Progenitor cell of endocrine pancreas (in vitro differentiated cells): ENCODE results near the gene TTC21B. TPM values are rescaled to one million over a fixed set of nuclear protein-coding genes. Genes with fewer than 3 reads are reported as not detected.

Experiments
- DNase-seq: peaks from one replicate; pipeline ENCODE4 v3.0.0; 2021; ENCODE audit warnings: low spot score; ENCODE audit not compliant: unreplicated experiment
- H3K27ac Mint-ChIP-seq: 2 replicates; pipeline ENCODE4 v1.8.0; 2021; ENCODE audit warnings: mild to moderate bottlenecking, moderate library complexity, mixed read lengths
- H3K27me3 Mint-ChIP-seq: 2 replicates; pipeline ENCODE4 v1.8.0; 2021; ENCODE audit warnings: mixed read lengths
- H3K36me3 Mint-ChIP-seq: 2 replicates; pipeline ENCODE4 v1.8.0; 2022; ENCODE audit warnings: mixed read lengths; ENCODE audit not compliant: insufficient read depth
- H3K4me1 Mint-ChIP-seq: 2 replicates; pipeline ENCODE4 v1.8.0; 2021; ENCODE audit warnings: low read depth, mixed read lengths
- H3K4me3 Mint-ChIP-seq: 2 replicates; pipeline ENCODE4 v1.8.0; 2021; ENCODE audit warnings: low read depth, mild to moderate bottlenecking, moderate library complexity, mixed read lengths
- H3K9me3 Mint-ChIP-seq: 2 replicates; pipeline ENCODE4 v1.8.0; 2021; ENCODE audit warnings: low read depth, mixed read lengths
- CTCF ChIP-seq: fragments of 200-600 bp; sonication (generic); IDR thresholded peaks from one replicate; pipeline ENCODE4 v1.5.0; 2021; ENCODE audit warnings: antibody characterized with exemption, mild to moderate bottlenecking; ENCODE audit not compliant: unreplicated experiment
- total RNA-seq: library from RNA; stranded (reverse); gene quantifications from 2 replicates; pipeline ENCODE4 v1.2.1, GENCODE V29; 2021

TTC21B gene
- total RNA-seq, 1 donor from 2014 or later, result 34.5 TPM

DNA sequence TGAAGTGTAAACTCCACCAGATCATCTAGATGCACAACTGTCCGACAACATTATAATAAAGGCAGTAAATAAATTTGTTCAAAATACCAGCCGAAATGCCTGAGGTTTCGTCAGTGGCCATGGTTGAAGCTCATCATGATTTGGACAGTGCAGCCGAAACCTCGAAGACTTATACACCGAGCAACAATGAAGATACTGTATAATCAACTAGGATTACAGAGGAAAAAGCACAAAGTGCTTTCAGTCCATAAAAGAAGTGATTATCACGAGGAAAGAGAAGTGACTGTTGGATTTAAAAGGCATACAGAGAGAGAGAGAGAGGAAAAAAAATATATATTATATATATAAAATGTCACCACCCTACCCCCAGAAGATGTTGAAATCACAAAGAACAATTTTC, 107.5 kb downstream of the TTC21B start:
- DNase-seq, result no peak
- Mint-ChIP-seq H3K9me3 (peaks cover 15% of the 10 kb centered on the region), H3K27ac (no peak overlapping the region), H3K4me3 (no peak overlapping the region), H3K36me3 (peaks cover 1% of the 10 kb centered on the region), H3K27me3 (no peaks in the 10 kb centered on the region), H3K4me1 (peaks cover 6% of the 10 kb centered on the region)
- TF ChIP-seq CTCF, result no peak

GRCh38 chr2:165844216-165844615, 109.4 kb downstream of the TTC21B start:
- Mint-ChIP-seq H3K27ac (no peak overlapping the region), H3K36me3 (no peaks in the 10 kb centered on the region), H3K9me3 (no peaks in the 10 kb centered on the region), H3K27me3 (no peaks in the 10 kb centered on the region), H3K4me1 (peaks cover 6% of the 10 kb centered on the region), H3K4me3 (no peak overlapping the region)
- DNase-seq, result no peak
- no peak for TF ChIP-seq CTCF

- no peak overlapping the region for H3K27ac Mint-ChIP-seq
- no peaks in the 10 kb centered on the region for H3K9me3 Mint-ChIP-seq
- no peaks in the 10 kb centered on the region for H3K36me3 Mint-ChIP-seq
- no peaks in the 10 kb centered on the region for H3K27me3 Mint-ChIP-seq
- TF ChIP-seq CTCF, result no peak
- H3K4me3 Mint-ChIP-seq, result no peak overlapping the region
- H3K4me1 Mint-ChIP-seq, result peaks cover 6% of the 10 kb centered on the region
- DNase-seq, result no peak
Observed at GRCh38 chr2:165843351-165843750, 110.2 kb downstream of the TTC21B start.

DNA sequence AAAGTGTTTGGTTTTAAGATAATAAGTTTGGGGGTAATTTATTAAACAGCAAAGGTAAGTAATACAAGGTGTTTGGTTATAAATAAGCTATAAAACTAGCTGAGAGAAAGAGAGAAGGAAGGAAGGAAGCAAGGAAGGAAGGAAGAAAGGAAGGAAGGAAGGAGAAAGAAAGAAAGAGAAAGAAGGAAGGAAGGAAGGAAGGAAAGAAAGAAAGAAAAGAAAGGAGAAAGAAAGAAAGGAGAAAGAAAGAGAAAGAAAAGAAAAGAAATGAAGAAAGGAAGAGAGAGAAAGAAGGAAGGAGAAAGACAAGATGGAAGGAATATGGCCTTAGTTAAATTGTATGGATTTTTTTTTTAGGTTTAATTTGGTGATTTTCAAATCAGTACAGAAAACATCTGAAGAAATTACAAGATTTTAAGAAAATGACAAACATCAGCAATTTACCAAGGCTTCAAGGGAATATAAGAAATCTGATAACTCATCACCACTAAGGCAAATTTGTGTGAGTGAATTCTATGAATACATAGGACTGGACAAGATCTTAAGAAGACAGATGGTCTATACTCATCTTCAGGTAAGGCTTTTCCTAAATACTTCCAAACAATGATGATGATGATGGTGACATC, 113.1 kb downstream of the TTC21B start:
- H3K36me3 Mint-ChIP-seq, result no peaks in the 10 kb centered on the region
- no peaks in the 10 kb centered on the region for H3K27me3 Mint-ChIP-seq
- TF ChIP-seq CTCF, result no peak
- DNase-seq, result no peak
- H3K27ac Mint-ChIP-seq, result no peak overlapping the region
- H3K4me3 Mint-ChIP-seq, result no peak overlapping the region
- peaks cover 6% of the 10 kb centered on the region for H3K4me1 Mint-ChIP-seq
- H3K9me3 Mint-ChIP-seq, result no peaks in the 10 kb centered on the region

DNA sequence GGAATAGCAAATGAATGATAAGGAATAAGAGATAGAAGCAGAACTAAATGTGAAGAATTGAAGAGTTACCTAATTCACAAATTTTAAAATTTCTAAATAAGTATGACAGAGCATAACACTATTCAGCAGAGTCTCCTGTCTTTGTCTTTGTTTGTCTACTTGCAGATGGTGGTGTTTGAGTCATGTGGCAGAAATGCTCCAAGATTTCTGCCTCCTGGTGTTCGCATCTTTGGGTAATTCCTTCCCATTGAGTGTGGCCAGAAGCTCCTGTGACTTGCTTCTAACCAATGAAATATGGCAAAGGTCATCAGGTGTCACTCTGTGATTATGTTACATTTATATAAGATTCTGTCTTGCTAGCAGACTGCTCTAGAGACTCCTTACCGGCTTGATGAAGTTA, 114.0 kb downstream of the TTC21B start:
- H3K9me3 Mint-ChIP-seq, result no peaks in the 10 kb centered on the region
- H3K4me1 Mint-ChIP-seq, result peaks cover 5% of the 10 kb centered on the region
- no peak for DNase-seq
- no peak for TF ChIP-seq CTCF
- H3K27ac Mint-ChIP-seq, result no peak overlapping the region
- H3K4me3 Mint-ChIP-seq, result no peak overlapping the region
- no peaks in the 10 kb centered on the region for H3K27me3 Mint-ChIP-seq
- no peaks in the 10 kb centered on the region for H3K36me3 Mint-ChIP-seq
